GM12873 (cell line): ENCODE measurements around the gene CTIF.

Experiments
- CTCF ChIP-seq: IDR thresholded peaks from 2 replicates; pipeline ENCODE4 v1.5.1; 2012; ENCODE audit warnings: low read depth, mild to moderate bottlenecking, moderate library complexity, low read length, control low read depth; ENCODE audit not compliant: insufficient read depth; ENCODE audit errors: missing control alignments

The CTIF gene

DNA sequence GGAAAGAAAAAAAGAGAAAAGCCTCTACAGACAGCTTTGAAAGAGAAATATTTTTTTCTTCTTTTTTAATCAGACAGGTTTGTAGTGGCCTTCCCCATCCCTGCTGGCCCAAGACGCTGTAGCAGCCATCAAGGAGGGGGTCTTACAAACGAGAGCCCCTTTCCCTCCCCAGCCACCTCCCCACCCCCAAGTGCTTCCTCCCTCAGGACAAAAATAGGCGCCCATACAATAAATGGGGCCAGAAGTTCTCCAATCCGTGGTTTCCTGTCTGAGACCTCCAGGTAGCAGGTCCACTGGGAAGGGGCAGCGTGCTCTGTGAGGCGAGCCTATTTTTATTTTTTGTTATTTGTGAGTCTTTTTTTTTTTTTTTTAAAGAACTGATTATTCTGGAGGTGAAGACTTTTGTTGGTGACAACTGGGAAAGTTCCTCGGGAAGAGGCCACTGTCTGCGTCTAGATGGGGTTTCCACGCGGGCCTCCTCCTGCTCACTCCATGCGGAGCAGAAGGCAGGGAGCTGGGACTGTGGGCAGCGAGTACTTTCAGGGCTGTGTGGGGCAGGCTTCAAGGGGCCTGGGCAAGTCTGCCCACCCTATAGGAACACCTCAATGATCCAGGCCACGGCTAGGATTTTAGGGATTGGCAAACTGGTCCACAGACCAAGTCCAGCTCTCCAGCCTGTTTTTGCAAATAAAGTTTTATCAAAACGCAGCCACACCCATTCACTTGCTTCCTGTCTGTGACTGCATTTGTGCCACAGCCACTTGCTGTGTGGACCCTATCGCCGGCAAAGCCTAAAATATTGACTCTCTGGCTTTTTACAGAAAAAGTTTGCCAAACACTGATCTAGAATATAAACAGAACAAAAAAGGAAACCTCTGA lies 139.6 kb downstream of the CTIF start:
- TF ChIP-seq CTCF: no peak

- no peak for TF ChIP-seq CTCF
Observed at GRCh38 chr18:48679236-48679635, 140.4 kb downstream of the CTIF start.

- TF ChIP-seq CTCF: no peak
Observed at GRCh38 chr18:48680339-48681250, 141.8 kb downstream of the CTIF start.

DNA sequence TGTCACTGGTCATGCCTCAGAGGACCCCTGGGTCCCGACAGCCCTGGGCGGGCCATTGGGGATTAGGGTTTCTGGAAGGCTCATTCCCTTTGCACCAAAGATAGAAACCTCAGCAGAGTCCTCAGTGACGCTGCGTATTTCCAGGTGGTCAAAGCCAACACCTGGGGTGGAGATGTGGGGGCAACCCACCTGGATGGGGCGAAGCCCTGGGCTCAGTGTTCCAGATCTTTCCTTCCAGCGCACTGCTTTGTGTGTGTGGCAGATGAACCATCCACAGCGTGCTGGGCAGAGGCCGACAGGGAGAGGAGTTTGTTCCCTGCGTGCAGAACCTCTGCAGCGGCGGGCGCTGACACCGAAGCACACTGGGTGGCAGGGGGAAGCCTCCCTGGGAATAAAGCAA lies 143.9 kb downstream of the CTIF start:
- no peak for TF ChIP-seq CTCF

DNA sequence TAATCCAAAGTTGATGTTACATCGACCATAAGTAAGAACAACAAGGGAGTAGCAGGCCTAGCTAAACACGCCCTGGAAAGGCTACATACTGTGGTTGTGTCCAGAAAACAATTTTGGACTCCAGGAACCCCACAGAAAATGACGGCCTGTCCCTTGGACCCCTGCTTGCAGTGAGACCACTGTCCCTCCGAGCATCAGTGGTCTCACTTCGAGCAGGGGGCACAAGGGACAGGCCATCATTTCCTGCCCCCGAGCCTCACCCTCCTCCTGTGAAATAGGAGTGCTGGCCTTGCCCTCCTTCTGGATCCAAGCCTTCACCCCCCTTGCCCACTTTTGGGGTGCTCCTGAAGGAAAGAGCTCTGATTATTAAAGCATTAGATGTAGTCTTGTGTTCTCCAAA lies 144.4 kb downstream of the CTIF start:
- no peak for TF ChIP-seq CTCF

DNA sequence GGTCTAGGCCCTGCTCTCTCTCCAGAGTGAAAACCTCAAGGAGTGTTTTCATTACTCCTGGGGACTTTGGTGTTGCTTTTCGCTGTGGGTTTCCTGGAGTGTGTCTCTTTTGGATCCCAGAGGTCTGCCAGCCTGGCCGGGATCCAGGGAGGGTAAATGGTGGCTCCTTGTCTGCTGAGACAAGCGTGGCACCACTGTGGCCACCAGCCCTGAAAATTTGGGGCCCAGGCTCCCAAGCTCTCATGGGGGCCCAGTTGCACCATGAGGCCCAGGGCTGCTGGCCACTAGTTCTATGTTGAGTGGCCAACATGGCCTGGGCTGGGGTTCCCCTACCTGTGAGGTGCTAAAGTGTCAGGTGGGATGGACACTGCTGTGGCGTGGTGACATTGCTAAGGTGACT lies 144.8 kb downstream of the CTIF start:
- no peak for TF ChIP-seq CTCF
